MV-4-11 (cell line): ENCODE results near the gene TNFRSF25.

Experiments
- DNase-seq: peaks from one replicate; lab custom pipeline; 2025; lab: John Stamatoyannopoulos, UW

The TNFRSF25 gene

GRCh38 chr1:6416295-6416656, 49.7 kb downstream of the TNFRSF25 start:
- DNase-seq: no peak

- DNase-seq: peak; percentile 55
These were observed 50.9 kb downstream of the TNFRSF25 start for GRCh38 chr1:6414881-6415626.

GRCh38 chr1:6414443-6414844, 51.5 kb downstream of the TNFRSF25 start:
- DNase-seq: peak; percentile 36

GRCh38 chr1:6412896-6413295, 53.1 kb downstream of the TNFRSF25 start:
- no peak for DNase-seq
